GM12878 (cell line): ENCODE data around the gene SPTBN2. TPM values are rescaled to one million over a fixed set of nuclear protein-coding genes. Genes with fewer than 3 reads are reported as not detected.

Experiments used
- ATAC-seq: fragments of 200-7000 bp; cut with Tn5 transposase; 3 replicates; pipeline ENCODE4 v1.9.1; 2020; ENCODE audit warnings: mild to moderate bottlenecking, moderate library complexity
- BruUV-seq: library from RNA; stranded (reverse); fragments of 400-500 nt; replicated peaks from 2 replicates; lab custom pipeline; 2021; lab: Mats Ljungman, UMichigan
- CTCF ChIA-PET: fragments of 300-600 bp; sonication (Branson Sonifier 250); formaldehyde crosslinking; extraction: SDS; loops from one replicate; lab custom pipeline; 2021; ENCODE audit warnings: inconsistent platforms; lab: Yijun Ruan, JAX
- POLR2A ChIA-PET: fragments of 350-600 bp; formaldehyde crosslinking; extraction: SDS; loops from one replicate; lab custom pipeline; 2021; ENCODE audit warnings: inconsistent platforms; lab: Charles Lee
- RAD21 ChIA-PET: fragments of 300-600 bp; sonication (Branson Sonifier 250); formaldehyde crosslinking; loops from one replicate; lab custom pipeline; 2023; ENCODE audit warnings: antibody characterized with exemption; ENCODE audit not compliant: unreplicated experiment; lab: Charles Lee
- SMC1A ChIA-PET: fragments of 300-600 bp; sonication (Branson Sonifier 250); formaldehyde crosslinking; loops from one replicate; lab custom pipeline; 2023; ENCODE audit not compliant: unreplicated experiment, uncharacterized antibody; lab: Charles Lee
- DNase-seq: peaks from one replicate; pipeline ENCODE4 v3.0.0-alpha.2; 2011; ENCODE audit warnings: low read depth, low spot score
- FAIRE-seq: peaks from 3 replicates; lab custom pipeline; 2011; peaks lifted over from hg19 to GRCh38; lab: Jason Lieb, UNC
- H2AFZ ChIP-seq: 2 replicates; pipeline ENCODE4 v1.6.0; 2011; ENCODE audit warnings: low read depth, low read length, control low read depth; ENCODE audit not compliant: control insufficient read depth
- H3K27ac ChIP-seq: 2 replicates; pipeline ENCODE4 v1.5.1; 2011; ENCODE audit warnings: control low read depth; ENCODE audit not compliant: control insufficient read depth, insufficient read depth
- H3K27me3 ChIP-seq, 2 experiments: replicated peaks in 1 of 2; 2 replicates each; pipeline versions ENCODE4 v1.6.0 to v1.6.1; 2011; ENCODE audit warnings: low read length in 1 of 2; ENCODE audit not compliant: control insufficient read depth in 2 of 2, insufficient read depth in 2 of 2
- H3K36me3 ChIP-seq, 2 experiments: 2 replicates each; pipeline ENCODE4 v1.5.1; 2011; ENCODE audit warnings: low read length in 1 of 2; ENCODE audit not compliant: control insufficient read depth in 2 of 2, insufficient read depth in 2 of 2
- H3K4me1 ChIP-seq: 2 replicates; pipeline ENCODE4 v1.6.1; 2011; ENCODE audit warnings: mild to moderate bottlenecking, low read length, moderate library complexity, mixed read lengths; ENCODE audit not compliant: control insufficient read depth, insufficient read depth
- H3K4me2 ChIP-seq: 2 replicates; pipeline ENCODE4 v1.6.0; 2011; ENCODE audit warnings: control low read depth; ENCODE audit not compliant: control insufficient read depth, insufficient read depth
- H3K4me3 ChIP-seq: fragments of 200-600 bp; sonication (generic); 2 replicates; pipeline ENCODE4 v1.5.1; 2016
- H3K79me2 ChIP-seq: 2 replicates; pipeline ENCODE4 v1.6.0; 2011; ENCODE audit warnings: low read length; ENCODE audit not compliant: control insufficient read depth, insufficient read depth
- H3K9ac ChIP-seq: 2 replicates; pipeline ENCODE4 v1.8.0; 2011; ENCODE audit warnings: low read length, control low read depth, mixed read lengths; ENCODE audit not compliant: control insufficient read depth, insufficient read depth
- H3K9me3 ChIP-seq: replicated peaks from 3 replicates; pipeline ENCODE4 v1.5.1; 2011; ENCODE audit warnings: mild to moderate bottlenecking, low read length; ENCODE audit not compliant: control insufficient read depth, insufficient read depth
- H4K20me1 ChIP-seq: 2 replicates; pipeline ENCODE4 v1.6.0; 2011; ENCODE audit not compliant: control insufficient read depth, insufficient read depth
- BCL11A ChIP-seq: IDR thresholded peaks from 2 replicates; pipeline ENCODE4 v1.6.1; 2011; ENCODE audit warnings: low read depth, low read length
- EGR1 ChIP-seq, 2 experiments: IDR thresholded peaks; 1 replicate in 1 of 2; 2 replicates in 1 of 2; pipeline ENCODE4 v1.6.1; 2011 to 2012; ENCODE audit warnings: low read depth in 2 of 2, low read length in 2 of 2, borderline replicate concordance in 1 of 2, mild to moderate bottlenecking in 1 of 2, moderate library complexity in 1 of 2
- NFXL1 ChIP-seq: fragments of 450-650 bp; IDR thresholded peaks from 2 replicates; pipeline ENCODE4 v1.6.1; 2017; ENCODE audit warnings: antibody characterized with exemption, mild to moderate bottlenecking, borderline replicate concordance
- SPI1 ChIP-seq: IDR thresholded peaks from 2 replicates; pipeline ENCODE4 v1.6.1; 2011; ENCODE audit warnings: low read depth, mild to moderate bottlenecking, low read length, moderate library complexity, borderline replicate concordance; ENCODE audit not compliant: insufficient read depth
- ZBED1 ChIP-seq: IDR thresholded peaks from 2 replicates; pipeline ENCODE4 v1.6.1; 2016; ENCODE audit warnings: borderline replicate concordance
- WGBS: methylation state at CpG from one replicate; pipeline ENCODE4 v1.1.6; 2016; ENCODE audit warnings: low lambda C conversion rate; ENCODE audit not compliant: insufficient replicate concordance, insufficient coverage; ENCODE audit errors: missing lambda C conversion rate; 5-methylcytosine and 5-hydroxymethylcytosine counted together
- in situ Hi-C: fragments of 300-500 bp; cut with MboI; formaldehyde crosslinking; loops from 9 replicates; pipeline ENCODE4 v1.14.3; 2018; ENCODE audit warnings: mixed read lengths
- intact Hi-C: fragments of 100-400 bp; cut with micrococcal nuclease; formaldehyde crosslinking; loops from one replicate; pipeline ENCODE4 v1.14.2; 2022; ENCODE audit not compliant: unreplicated experiment
- polyA plus RNA-seq, 11 experiments: library from polyadenylated mRNA; depleted of rRNA in 4 of 11; unstranded in 6 of 11; stranded (reverse) in 5 of 11; fragments of >200 nt; fragmentation: Nextera tagmentation in 4 of 11; fragmentation: Illumina TruSeq in 1 of 11; extraction: Ambion mirVana in 4 of 11; extraction: Trizol in 1 of 11; gene quantifications; 1 replicate in 1 of 11; 2 replicates in 10 of 11; pipeline versions ENCODE4 v1.2.1 to v1.2.3, GENCODE V29; 2011 to 2016; ENCODE audit warnings: inconsistent platforms in 2 of 11, missing spikeins in 2 of 11, low read depth in 1 of 11
- total RNA-seq, 4 experiments: library from RNA; depleted of rRNA in 3 of 4; stranded (reverse); fragments of >200 nt in 3 of 4; fragmentation: Illumina TruSeq in 1 of 4; extraction: Trizol in 1 of 4; gene quantifications; 2 replicates each; pipeline versions ENCODE4 v1.2.1 to v1.2.3, GENCODE V29; 2013 to 2021
- TF ChIP-seq, protein P1 (sequence below): IDR thresholded peaks from 2 replicates; pipeline ENCODE4 v1.6.1; 2011; ENCODE audit warnings: borderline replicate concordance, low read depth, mild to moderate bottlenecking, moderate library complexity, mixed read lengths, low read length; ENCODE audit not compliant: insufficient read depth; ENCODE audit errors: extremely low read length

Gene SPTBN2
- total and polyA plus RNA-seq, 10 of the 15 experiments (the other 5 are each of a cell fraction or from before 2014, with no cell fraction given) = 0.38 to 1.0 (median 0.69) TPM; not detected in 5

DNA sequence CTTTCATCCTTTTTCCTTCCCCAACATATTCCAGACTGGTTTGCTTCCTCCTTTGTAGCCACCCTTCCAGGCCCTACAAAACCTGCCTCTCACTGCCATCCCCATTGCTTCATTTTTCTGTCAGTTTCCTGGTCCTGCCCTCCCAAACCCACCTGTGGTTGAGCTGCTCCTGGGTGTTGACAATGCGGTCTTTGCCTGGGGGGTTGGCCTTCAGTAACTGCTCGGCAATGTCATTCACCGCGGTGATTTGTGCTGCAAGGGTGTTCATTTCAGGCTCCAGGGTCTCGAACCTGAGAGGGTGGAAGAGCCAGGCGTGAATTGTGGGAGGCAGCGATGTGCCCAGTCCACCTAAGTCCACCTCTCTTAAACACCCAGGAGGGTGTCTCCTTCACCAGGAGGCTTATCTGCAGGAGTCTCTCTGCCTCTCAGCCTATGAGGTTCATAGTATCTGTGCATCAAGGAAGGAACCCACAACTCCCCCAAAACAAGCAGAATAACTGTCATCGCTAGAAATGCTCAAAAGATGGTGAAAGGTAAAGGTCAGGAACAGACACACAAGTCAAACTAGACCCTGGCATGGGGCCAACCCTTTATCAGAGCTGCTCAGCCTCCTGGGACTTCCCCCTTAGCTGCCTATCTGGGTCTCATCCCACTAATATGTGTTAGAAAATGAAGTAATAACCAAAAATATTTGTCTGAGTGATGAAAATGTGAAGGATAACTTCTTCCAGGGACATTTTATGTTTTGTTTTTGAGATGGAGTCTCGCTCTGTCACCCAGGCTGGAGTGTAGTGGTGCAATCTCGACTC, 27.4 kb downstream of the SPTBN2 start:
- H3K9ac ChIP-seq = no peak overlapping the region
- in situ Hi-C loops = no loop called here
- ATAC-seq (no peak), FAIRE-seq (no peak), DNase-seq (no peak)
- ChIA-PET POLR2A (interaction anchor here (0.6 kb wide), 1 partner anchor 262 kb away, joined by 6 read pairs; no protein-coding TSS in a partner anchor), CTCF (interaction anchor here (0.6 to 1.1 kb wide), 2 partner anchors 133 to 675 kb away, joined by 3 to 4 read pairs; partner anchors contain the start of gene CATSPER1), SMC1A (interaction anchor here (0.5 kb wide), 1 partner anchor 107 kb away, joined by 3 read pairs; no protein-coding TSS in a partner anchor), RAD21 (interaction anchor here (1.3 kb wide), 1 partner anchor 130 kb away, joined by 3 read pairs; no protein-coding TSS in a partner anchor)
- H3K9me3 ChIP-seq = no peaks in the 10 kb centered on the region
- H4K20me1 ChIP-seq = no peaks in the 10 kb centered on the region
- H3K27me3 ChIP-seq = no peaks in the 10 kb centered on the region
- WGBS = 65% methylated on average over 10 of the region's 10 CpGs
- TF ChIP-seq, protein P1, sequence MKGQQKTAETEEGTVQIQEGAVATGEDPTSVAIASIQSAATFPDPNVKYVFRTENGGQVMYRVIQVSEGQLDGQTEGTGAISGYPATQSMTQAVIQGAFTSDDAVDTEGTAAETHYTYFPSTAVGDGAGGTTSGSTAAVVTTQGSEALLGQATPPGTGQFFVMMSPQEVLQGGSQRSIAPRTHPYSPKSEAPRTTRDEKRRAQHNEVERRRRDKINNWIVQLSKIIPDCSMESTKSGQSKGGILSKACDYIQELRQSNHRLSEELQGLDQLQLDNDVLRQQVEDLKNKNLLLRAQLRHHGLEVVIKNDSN = no peak
- TF ChIP-seq BCL11A = no peak
- no peak for TF ChIP-seq EGR1 (IDR thresholded peaks at IDR 0.05; ENCODE audit: borderline replicate concordance in 1 of 2, low read depth in 2 of 2, low read length in 2 of 2)
- no peak for TF ChIP-seq ZBED1
- no peak for TF ChIP-seq NFXL1
- TF ChIP-seq SPI1 = no peak
- H3K79me2 ChIP-seq = no peaks in the 10 kb centered on the region
- intact Hi-C loops = no loop called here
- no peaks in the 10 kb centered on the region for H3K4me1 ChIP-seq
- no peak overlapping the region for H3K4me2 ChIP-seq
- no peak overlapping the region for H2AFZ ChIP-seq
- H3K4me3 ChIP-seq = no peak overlapping the region
- no TSS peak for BruUV-seq
- no peak overlapping the region for H3K27ac ChIP-seq
- no peaks in the 10 kb centered on the region for H3K36me3 ChIP-seq
